GM11168 (cell line): ENCODE measurements around the gene OR7G2.
"Not testable (repeated sequence)": the region's sequence is repeated elsewhere in the genome, so short reads cannot be mapped to it uniquely, and the experiment has no call there.

Experiments
- in situ Hi-C: fragments of 300-500 bp; cut with MboI; formaldehyde crosslinking; loops from one replicate; pipeline ENCODE4 v1.12.0; 2022; ENCODE audit warnings: low sequenced_read_pairs; ENCODE audit not compliant: unreplicated experiment

Gene OR7G2

DNA sequence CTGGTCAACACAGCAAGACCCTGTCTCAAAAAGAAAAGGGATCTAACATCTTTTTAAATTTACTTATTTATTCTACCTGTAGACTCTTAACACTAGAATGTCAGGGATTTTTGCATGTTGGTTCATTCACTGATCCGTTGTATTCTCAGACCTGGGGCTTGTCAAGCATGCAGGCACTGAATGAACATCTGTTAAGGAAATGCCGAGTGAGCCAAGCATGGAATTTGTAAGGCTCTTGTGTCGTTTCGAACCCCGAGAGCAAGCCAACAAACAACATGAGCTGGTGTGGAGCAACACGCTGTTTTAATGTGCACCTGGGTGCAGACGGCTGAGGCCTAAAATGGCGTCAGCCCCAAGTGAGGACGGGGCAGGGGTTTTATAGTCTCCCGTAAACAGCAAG, 30.4 kb downstream of the OR7G2 start:
- in situ Hi-C loops: no loop called here

GRCh38 chr19:9075064-9075949, 32.0 kb downstream of the OR7G2 start:
- in situ Hi-C loops: no loop called here

- in situ Hi-C loops: no loop called here
Observed at GRCh38 chr19:9073806-9074205, 33.5 kb downstream of the OR7G2 start.

DNA sequence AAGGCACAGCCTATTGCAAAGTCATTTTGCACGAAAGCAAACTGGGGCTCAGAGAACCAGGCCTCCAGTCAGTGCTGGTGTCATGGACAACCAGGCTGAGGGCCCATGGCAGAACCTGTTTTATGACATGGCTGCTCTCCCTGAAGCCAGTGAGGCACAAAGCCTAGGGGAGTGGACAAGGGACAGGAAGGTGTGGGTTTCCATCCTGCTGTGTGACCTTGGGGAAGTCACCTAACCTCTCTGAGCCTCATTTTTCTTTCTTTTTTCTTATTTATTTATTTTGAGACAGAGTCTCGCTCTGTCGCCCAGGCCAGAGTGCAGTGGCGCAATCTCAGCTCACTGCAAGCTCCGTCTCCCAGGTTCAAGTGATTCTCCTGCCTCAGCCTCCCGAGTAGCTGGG, 35.6 kb downstream of the OR7G2 start:
- in situ Hi-C loops: not testable (repeated sequence)

DNA sequence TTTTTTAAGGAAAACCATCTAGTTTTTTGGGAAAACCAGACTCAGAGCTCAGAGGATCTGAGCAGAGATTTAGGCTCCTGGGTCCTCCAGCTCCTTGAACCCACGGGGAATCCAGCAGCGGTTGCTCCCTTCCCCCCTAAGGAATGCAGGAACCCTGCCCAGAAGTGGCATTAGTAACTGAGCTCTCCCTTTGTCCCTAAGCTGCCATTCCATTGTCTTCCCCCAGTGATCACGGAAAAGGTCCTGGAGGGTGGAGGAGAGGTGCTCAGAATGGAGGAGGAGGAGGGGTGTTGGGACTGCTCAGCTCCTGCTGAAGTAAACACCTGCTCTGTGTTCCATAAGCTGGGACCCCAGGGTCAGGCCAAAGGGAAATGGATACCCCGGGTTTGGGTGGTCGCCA, 37.2 kb downstream of the OR7G2 start:
- in situ Hi-C loops: no loop called here

GRCh38 chr19:9065457-9066014, 41.7 kb downstream of the OR7G2 start:
- in situ Hi-C loops: no loop called here

- in situ Hi-C loops: no loop called here
Observed at GRCh38 chr19:9061879-9062278, 45.4 kb downstream of the OR7G2 start.

GRCh38 chr19:9060564-9061340, 46.5 kb downstream of the OR7G2 start:
- in situ Hi-C loops: no loop called here

GRCh38 chr19:9058905-9059667, 48.2 kb downstream of the OR7G2 start:
- in situ Hi-C loops: no loop called here

- in situ Hi-C loops: no loop called here
Observed at GRCh38 chr19:9057505-9058258, 49.6 kb downstream of the OR7G2 start.

DNA sequence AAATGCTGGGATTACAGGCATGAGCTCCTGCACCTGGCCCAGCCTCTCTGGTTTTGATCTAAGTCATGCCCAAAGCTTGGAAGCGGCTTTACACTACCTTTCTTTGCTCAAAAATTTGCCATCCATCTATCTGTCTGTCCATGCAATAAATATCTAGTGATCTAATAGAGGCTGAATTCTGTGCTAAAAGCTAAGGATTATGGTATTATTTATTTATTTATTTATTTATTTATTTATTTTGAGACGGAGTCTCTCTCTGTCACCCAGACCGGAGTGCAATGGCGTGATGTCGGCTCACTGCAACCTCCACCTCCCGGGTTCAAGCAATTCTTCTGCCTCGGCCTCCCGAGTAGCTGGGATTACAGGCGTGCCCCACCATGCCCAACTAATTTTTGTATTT, 51.1 kb downstream of the OR7G2 start:
- in situ Hi-C loops: not testable (repeated sequence)

GRCh38 chr19:9054765-9055164, 52.5 kb downstream of the OR7G2 start:
- in situ Hi-C loops: no loop called here

DNA sequence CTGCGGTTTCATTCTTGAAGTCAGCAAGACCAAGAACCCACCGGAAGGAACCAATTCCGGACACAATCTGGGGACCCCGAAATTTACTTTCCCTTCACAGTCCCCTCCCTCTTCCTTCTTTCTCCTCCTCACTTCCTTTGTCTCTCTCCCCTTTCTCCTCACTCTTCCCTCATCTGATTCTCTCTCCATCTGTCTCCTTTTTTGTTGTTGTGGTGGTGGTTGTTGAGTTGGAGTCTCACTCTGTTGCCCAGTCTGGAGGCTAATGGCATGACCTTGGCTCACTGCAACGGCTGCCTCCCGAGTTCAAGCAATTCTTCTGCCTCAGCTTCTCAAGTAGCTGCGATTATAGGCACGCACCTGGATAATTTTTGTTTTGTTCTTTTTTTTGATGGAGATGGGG, 53.1 kb downstream of the OR7G2 start:
- in situ Hi-C loops: no loop called here

- in situ Hi-C loops: not testable (repeated sequence)
Observed at GRCh38 chr19:9053674-9054073, 53.6 kb downstream of the OR7G2 start.

DNA sequence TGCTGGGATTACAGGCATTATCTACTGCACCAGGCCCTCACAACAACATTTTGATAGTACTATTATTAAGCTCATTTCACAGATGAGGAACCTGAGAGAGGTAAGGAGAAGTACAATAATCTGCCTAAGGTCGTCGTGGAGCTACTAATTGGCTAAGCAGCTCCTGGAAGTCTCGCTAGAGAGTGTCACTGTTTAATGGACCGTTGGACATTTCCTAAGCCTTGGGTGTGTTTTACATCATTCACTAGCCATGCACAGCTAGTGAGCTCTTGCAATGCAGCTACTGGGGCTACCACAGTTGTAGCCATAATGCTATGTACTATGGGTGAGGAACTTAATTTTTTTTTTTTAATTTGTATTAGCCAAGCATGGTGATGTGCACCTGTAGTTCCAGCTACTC, 54.4 kb downstream of the OR7G2 start:
- in situ Hi-C loops: no loop called here
